ENCODE data around the gene LAMA3. TPM values are rescaled to one million over a fixed set of nuclear protein-coding genes. Genes with fewer than 3 reads are reported as not detected.

The LAMA3 gene
- polyA plus RNA-seq, 1 of the 3 experiments (the other 2 are of a cell fraction), result 3.5 TPM

DNA sequence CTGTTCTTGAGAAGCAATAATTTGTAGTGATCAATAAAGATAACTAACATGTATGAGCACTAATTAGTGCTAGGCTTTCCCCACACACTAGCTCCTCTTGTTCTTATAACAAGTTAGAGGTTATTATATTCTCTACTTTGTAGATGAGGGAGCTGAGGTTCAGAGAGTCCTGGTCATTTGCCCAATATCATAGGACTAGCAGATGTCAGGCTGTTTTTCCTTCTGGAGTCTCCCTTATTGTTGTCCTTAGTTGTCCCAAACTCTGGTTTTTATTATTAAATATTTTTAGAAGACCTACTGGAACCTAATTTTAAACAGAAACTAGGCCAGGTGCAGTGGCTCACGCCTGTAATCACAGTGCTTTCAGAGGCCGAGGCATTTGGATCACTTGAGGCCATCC lies 308.8 kb downstream of the LAMA3 start:
- H3K9ac ChIP-seq, result no peak overlapping the region
- no peak overlapping the region for H2AFZ ChIP-seq (ENCODE audit: low read depth)
- TF ChIP-seq CHD2 (IDR thresholded peaks at IDR 0.05; ENCODE audit: low read length, partially characterized antibody) (no peak), FOXJ3 (CRISPR knock-in tag; IDR thresholded peaks at IDR 0.05) (no peak), NFIC (IDR thresholded peaks at IDR 0.05; ENCODE audit: borderline replicate concordance) (no peak), YY1 (IDR thresholded peaks at IDR 0.05; ENCODE audit: low read depth) (no peak), ELF1 (IDR thresholded peaks at IDR 0.05) (no peak), TCF12 (IDR thresholded peaks at IDR 0.05) (no peak)
- TF ChIP-seq, protein P1, sequence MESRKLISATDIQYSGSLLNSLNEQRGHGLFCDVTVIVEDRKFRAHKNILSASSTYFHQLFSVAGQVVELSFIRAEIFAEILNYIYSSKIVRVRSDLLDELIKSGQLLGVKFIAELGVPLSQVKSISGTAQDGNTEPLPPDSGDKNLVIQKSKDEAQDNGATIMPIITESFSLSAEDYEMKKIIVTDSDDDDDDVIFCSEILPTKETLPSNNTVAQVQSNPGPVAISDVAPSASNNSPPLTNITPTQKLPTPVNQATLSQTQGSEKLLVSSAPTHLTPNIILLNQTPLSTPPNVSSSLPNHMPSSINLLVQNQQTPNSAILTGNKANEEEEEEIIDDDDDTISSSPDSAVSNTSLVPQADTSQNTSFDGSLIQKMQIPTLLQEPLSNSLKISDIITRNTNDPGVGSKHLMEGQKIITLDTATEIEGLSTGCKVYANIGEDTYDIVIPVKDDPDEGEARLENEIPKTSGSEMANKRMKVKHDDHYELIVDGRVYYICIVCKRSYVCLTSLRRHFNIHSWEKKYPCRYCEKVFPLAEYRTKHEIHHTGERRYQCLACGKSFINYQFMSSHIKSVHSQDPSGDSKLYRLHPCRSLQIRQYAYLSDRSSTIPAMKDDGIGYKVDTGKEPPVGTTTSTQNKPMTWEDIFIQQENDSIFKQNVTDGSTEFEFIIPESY (IDR thresholded peaks at IDR 0.05; ENCODE audit: borderline replicate concordance, low read depth), result no peak
- no peaks in the 10 kb centered on the region for H3K9me3 ChIP-seq
- ChIA-PET CTCF (interaction anchor here (1.3 to 2.1 kb wide), 3 partner anchors 17 to 295 kb away, joined by 3 to 9 read pairs (median 4); partner anchors contain the start of gene TTC39C), POLR2A (interaction anchor here (0.8 kb wide), 1 partner anchor 17 kb away, joined by 3 read pairs; no protein-coding TSS in a partner anchor)
- H3K4me1 ChIP-seq (ENCODE audit: control insufficient read depth in 1 of 2, insufficient read depth in 2 of 2, low read depth in 1 of 2, low read length in 1 of 2), result peaks cover 8 to 14% of the 10 kb centered on the region in 2 experiments; a peak in 3 of 4 replicates
- no peaks in the 10 kb centered on the region for H3K36me3 ChIP-seq (replicated peaks in 1 of 2; ENCODE audit: control insufficient read depth in 1 of 2, insufficient read depth in 2 of 2, low read length in 1 of 2)
- peaks cover 14% of the 10 kb centered on the region for H3F3A ChIP-seq (replicated peaks; ENCODE audit: insufficient read depth)
- H3K4me3 ChIP-seq (ENCODE audit: low read depth in 2 of 2, low read length in 1 of 2), result no peak overlapping the region
- no peaks in the 10 kb centered on the region for H3K9me2 ChIP-seq
- no peak overlapping the region for H3K4me2 ChIP-seq
- H3K27me3 ChIP-seq (ENCODE audit: insufficient read depth), result no peaks in the 10 kb centered on the region
- no peaks in the 10 kb centered on the region for H3K79me2 ChIP-seq (ENCODE audit: insufficient read depth)
- WGBS (ENCODE audit: low lambda C conversion rate), result 94% methylated on average over 2 of the region's 2 CpGs
- no peaks in the 10 kb centered on the region for H4K20me1 ChIP-seq (ENCODE audit: insufficient read depth)
- no peak for DNase-seq
- no peak overlapping the region for H3K27ac ChIP-seq (ENCODE audit: low read depth in 2 of 2, low read length in 1 of 2)

DNA sequence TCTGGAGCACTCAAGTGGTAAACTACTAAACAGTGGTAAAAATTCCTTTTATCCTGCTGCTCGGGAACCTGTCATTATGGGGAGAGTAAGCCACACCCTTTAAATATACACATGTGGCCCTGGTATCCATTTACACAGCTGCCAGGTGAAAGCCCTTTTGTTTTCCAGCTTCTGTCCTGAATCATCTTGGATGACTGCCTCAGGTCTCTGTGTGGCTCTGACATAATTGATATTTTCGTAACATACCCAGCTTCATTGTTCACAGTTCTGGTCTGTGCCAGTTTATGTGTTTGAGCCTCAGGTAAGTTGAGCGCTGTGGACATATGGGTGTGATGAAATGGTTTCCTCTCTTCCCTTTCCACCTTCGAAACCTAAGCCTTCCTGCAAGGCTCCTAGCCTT lies 309.6 kb downstream of the LAMA3 start:
- Histone ChIP-seq H3K27me3 (ENCODE audit: insufficient read depth) (no peaks in the 10 kb centered on the region), H3K4me1 (ENCODE audit: control insufficient read depth in 1 of 2, insufficient read depth in 2 of 2, low read depth in 1 of 2, low read length in 1 of 2) (peaks cover 6 to 9% of the 10 kb centered on the region in 2 experiments; a peak in 3 of 4 replicates), H3K4me2 (no peak overlapping the region), H3K9me2 (no peaks in the 10 kb centered on the region), H3K9ac (no peak overlapping the region), H3F3A (replicated peaks; ENCODE audit: insufficient read depth) (peaks cover 14% of the 10 kb centered on the region), H3K79me2 (ENCODE audit: insufficient read depth) (no peaks in the 10 kb centered on the region), H3K9me3 (no peaks in the 10 kb centered on the region), H3K4me3 (ENCODE audit: low read depth in 2 of 2, low read length in 1 of 2) (no peak overlapping the region), H2AFZ (ENCODE audit: low read depth) (no peak overlapping the region), H3K27ac (ENCODE audit: low read depth in 2 of 2, low read length in 1 of 2) (no peak overlapping the region), H4K20me1 (ENCODE audit: insufficient read depth) (no peaks in the 10 kb centered on the region), H3K36me3 (replicated peaks in 1 of 2; ENCODE audit: control insufficient read depth in 1 of 2, insufficient read depth in 2 of 2, low read length in 1 of 2) (no peaks in the 10 kb centered on the region)
- no peak for TF ChIP-seq TAF1 (IDR thresholded peaks at IDR 0.05; ENCODE audit: borderline replicate concordance, low read depth, low read length)
- TF ChIP-seq FOSL2 (IDR thresholded peaks at IDR 0.05; ENCODE audit: borderline replicate concordance, low read depth), result no peak
- TF ChIP-seq, protein P2, sequence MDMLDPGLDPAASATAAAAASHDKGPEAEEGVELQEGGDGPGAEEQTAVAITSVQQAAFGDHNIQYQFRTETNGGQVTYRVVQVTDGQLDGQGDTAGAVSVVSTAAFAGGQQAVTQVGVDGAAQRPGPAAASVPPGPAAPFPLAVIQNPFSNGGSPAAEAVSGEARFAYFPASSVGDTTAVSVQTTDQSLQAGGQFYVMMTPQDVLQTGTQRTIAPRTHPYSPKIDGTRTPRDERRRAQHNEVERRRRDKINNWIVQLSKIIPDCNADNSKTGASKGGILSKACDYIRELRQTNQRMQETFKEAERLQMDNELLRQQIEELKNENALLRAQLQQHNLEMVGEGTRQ (IDR thresholded peaks at IDR 0.05; ENCODE audit: borderline replicate concordance, low read depth, low read length), result no peak
- TF ChIP-seq TEAD4 (IDR thresholded peaks at IDR 0.05; ENCODE audit: borderline replicate concordance, insufficient read depth), result no peak
- TF ChIP-seq EZH2phosphoT487 (IDR thresholded peaks at IDR 0.05; ENCODE audit: borderline replicate concordance, low read depth), result no peak
- no peak for DNase-seq
- CTCF ChIA-PET, result interaction anchor here (1.3 to 2.1 kb wide), 3 partner anchors 16 to 296 kb away, joined by 3 to 9 read pairs (median 4); partner anchors contain the start of gene TTC39C
- POLR2A ChIA-PET, result interaction anchor here (0.8 kb wide), 1 partner anchor 16 kb away, joined by 3 read pairs; no protein-coding TSS in a partner anchor
- 39% methylated on average over 4 of the region's 4 CpGs for WGBS (ENCODE audit: low lambda C conversion rate)

Measured in SK-N-SH (cell line).